ENCODE results near the gene KIFBP. TPM values are rescaled to one million over a fixed set of nuclear protein-coding genes. Genes with fewer than 3 reads are reported as not detected.
A peak's percentile ranks its signal among the peaks of the same experiment; 100 is the strongest.

KIFBP gene
- polyA plus RNA-seq, 3 donors from 2014 or later: 1.7 to 4.3 (median 2.8) TPM

DNA sequence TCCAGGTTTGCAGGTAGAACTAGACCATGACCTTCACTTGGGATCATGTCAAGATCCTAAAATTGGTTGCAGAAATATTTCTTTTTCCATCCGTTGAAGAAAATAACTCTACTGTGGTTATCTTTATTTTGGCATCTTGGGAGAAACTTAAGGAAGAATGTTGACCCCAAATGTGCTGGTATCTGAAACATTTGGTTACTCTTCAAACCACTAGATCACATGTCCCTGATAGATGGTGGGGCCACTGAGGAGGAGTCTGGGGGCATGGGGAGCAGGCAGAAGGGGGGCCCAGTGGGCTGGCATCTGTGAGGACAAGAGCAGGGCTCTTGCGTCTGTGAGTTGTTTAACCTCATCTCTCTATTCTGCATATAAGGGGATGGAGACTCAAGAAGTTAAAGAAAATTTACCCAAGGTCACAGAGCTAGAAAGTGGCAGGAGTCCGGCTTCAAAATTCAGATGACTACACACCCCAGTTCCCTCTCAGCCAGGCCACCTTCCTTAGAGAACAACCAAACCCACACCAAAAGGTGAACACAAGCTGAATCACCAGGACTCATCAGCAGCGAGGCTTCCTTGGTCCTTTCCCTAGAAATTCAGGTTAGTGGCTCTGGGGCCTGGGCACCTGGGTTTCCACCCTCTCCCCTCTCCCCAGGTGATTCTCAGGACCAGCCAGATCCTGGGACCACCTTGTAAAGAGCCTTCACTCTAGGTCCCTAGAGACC is 58.7 kb downstream of the KIFBP start:
- peak overlapping the region; percentile 94 to 100 (median 100) for H3K27ac Mint-ChIP-seq
- H3K4me1 Mint-ChIP-seq: peaks cover 78% of the 10 kb centered on the region in 2 donors
- DNase-seq: no peak
- H3K36me3 Mint-ChIP-seq: no peaks in the 10 kb centered on the region
- H3K27me3 Mint-ChIP-seq (ENCODE audit: low read depth in 3 of 3): peaks cover 5 to 12% (median 6%) of the 10 kb centered on the region in 3 donors
- H3K4me3 Mint-ChIP-seq: peak overlapping the region; percentile 2 to 69 (median 44)
- H3K9me3 Mint-ChIP-seq: no peaks in the 10 kb centered on the region

DNA sequence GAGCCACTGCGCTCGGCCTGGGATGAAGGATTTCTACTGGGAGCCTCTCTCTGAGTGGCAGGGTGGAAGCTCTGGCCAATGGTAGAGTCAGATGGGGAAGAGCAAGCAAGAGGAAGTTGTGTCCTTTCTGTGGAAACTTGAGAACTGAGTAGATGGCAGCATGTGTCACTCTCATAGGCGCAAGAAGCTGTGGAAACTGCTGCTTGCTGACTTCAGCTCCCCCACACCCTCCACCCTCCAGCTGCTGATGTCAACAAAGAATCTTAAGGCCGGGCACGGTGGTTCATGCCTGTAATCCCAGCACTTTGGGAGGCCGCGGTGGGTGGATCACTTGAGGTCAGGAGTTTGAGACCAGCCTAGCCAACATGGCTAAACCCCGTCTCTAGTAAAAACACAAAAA is 59.5 kb downstream of the KIFBP start:
- no peaks in the 10 kb centered on the region for H3K9me3 Mint-ChIP-seq
- H3K4me3 Mint-ChIP-seq: peak overlapping the region; percentile 26 to 72 (median 63)
- peaks cover 5 to 12% (median 6%) of the 10 kb centered on the region in 3 donors for H3K27me3 Mint-ChIP-seq (ENCODE audit: low read depth in 3 of 3)
- DNase-seq: peak; percentile 34 to 63 (median 54)
- H3K36me3 Mint-ChIP-seq: no peaks in the 10 kb centered on the region
- peaks cover 84 to 87% of the 10 kb centered on the region in 2 donors for H3K4me1 Mint-ChIP-seq
- peak overlapping the region; percentile 94 to 100 (median 100) for H3K27ac Mint-ChIP-seq

DNA sequence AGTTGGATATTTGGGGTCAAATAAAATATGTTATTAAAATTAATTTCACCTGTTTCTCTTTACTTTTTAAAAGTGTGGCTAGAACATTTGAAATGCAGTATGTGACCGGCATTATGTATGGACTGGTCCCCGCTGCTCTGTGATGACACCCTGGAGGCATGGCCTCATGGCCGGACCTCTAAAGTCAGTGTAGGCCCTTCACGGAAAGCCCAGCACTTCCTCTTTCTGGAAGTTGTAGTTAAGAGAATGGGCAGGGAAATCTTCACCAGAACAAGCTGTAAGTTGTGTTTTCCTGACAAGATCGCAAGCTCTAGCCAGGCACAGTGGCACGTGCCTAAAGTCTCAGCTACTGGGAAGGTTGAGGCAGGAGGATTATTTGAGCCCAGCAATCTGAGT is 61.0 kb downstream of the KIFBP start:
- DNase-seq: no peak
- no peaks in the 10 kb centered on the region for H3K36me3 Mint-ChIP-seq
- no peaks in the 10 kb centered on the region for H3K9me3 Mint-ChIP-seq
- H3K4me1 Mint-ChIP-seq: peaks cover 77 to 82% of the 10 kb centered on the region in 2 donors
- H3K4me3 Mint-ChIP-seq: peak overlapping the region in 1 of 5 donors; percentile 35
- peak overlapping the region in 5 of 6 donors; percentile 25 to 100 (median 79) for H3K27ac Mint-ChIP-seq
- H3K27me3 Mint-ChIP-seq (ENCODE audit: low read depth in 3 of 3): peaks cover 3 to 13% (median 6%) of the 10 kb centered on the region in 3 donors

DNA sequence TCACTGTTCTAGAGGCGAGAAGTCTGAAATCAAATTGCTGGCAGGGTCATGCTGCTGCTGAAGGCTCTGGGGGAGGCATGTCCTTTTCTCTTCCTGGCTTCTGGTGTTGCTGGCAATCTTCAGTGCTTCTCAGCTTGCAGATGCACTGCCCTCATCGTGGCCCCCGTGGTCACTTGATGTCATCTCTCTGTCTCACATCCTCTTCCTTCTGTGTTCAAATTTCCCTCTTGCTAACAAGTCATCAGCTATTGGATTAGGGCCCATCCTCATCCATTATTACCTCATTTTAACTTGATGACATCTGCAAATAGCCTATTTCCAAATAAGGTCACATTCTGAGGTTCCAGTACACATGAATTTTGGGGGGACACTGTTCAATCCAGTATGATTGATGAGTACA is 62.7 kb downstream of the KIFBP start:
- DNase-seq: peak; percentile 31 to 42 (median 32)
- peaks cover 5 to 11% (median 6%) of the 10 kb centered on the region in 3 donors for H3K27me3 Mint-ChIP-seq (ENCODE audit: low read depth in 3 of 3)
- H3K4me3 Mint-ChIP-seq: peak overlapping the region; percentile 2 to 39 (median 18)
- peak overlapping the region in 5 of 6 donors; percentile 4 to 90 (median 78) for H3K27ac Mint-ChIP-seq
- H3K36me3 Mint-ChIP-seq: no peaks in the 10 kb centered on the region
- H3K4me1 Mint-ChIP-seq: peaks cover 75 to 82% of the 10 kb centered on the region in 2 donors
- H3K9me3 Mint-ChIP-seq: no peaks in the 10 kb centered on the region

DNA sequence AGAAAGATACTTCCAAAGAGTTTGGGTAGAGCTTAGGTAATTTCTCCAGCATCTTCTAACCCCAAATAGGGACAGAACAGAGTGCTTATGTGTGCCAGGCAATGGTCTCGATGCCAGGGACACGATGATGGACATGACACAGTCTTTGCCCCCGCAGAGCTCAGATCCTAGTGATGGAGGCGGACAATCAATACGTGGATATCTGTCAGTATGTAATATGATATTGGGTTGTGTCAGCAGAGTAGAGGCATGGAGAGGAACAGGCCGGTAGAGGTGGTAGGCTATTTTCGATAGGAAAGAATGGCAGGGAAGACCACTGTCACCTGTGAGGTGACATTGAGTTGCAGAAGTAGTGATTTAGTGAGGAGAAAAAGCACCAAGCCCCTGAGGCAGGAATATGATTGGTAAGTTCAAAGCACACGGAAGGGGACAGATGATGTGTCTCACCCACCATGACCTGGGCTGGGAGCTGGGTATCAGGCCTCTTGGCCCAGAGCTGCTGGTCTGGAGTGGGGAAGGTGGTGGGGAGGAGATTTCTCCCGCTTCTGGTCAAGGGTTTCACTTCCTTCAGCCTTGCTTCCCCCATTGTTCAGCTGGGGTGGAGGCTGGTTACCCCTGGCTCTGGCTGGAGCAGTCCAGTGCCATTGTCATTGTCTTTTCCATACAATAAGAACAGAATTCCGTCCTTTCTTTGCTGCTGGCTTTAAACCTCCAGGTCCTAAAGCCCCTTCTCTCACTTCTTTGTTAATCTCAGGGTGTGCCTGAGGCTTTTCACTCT is 63.3 kb downstream of the KIFBP start:
- H3K9me3 Mint-ChIP-seq: no peaks in the 10 kb centered on the region
- peaks cover 75 to 82% of the 10 kb centered on the region in 2 donors for H3K4me1 Mint-ChIP-seq
- no peak for DNase-seq
- H3K36me3 Mint-ChIP-seq: no peaks in the 10 kb centered on the region
- peaks cover 5 to 11% (median 8%) of the 10 kb centered on the region in 3 donors for H3K27me3 Mint-ChIP-seq (ENCODE audit: low read depth in 3 of 3)
- H3K4me3 Mint-ChIP-seq: peak overlapping the region in 2 of 5 donors; percentile 2
- peak overlapping the region in 5 of 6 donors; percentile 14 to 90 (median 78) for H3K27ac Mint-ChIP-seq

DNA sequence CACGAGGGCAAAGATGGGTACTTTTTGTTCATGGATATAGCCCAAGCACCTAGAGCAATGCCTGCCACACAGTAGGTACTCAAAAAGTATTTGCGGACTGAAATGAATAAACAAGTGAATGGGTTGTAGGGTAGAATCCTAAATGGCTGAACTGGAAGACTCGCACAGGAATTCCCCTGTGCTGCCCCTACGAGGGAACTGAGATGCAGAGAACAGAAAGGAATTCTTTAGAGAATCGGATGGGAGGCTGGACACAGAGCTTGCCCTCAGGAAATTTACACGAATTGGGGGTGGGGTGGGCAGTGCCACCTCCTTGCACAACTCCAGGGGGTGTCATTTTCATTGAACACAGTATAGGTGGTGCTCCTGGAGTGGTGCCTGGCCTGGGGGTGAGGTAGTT is 64.1 kb downstream of the KIFBP start:
- no peaks in the 10 kb centered on the region for H3K9me3 Mint-ChIP-seq
- H3K27ac Mint-ChIP-seq: peak overlapping the region; percentile 8 to 74 (median 39)
- no peak overlapping the region for H3K4me3 Mint-ChIP-seq
- peaks cover 75 to 82% of the 10 kb centered on the region in 2 donors for H3K4me1 Mint-ChIP-seq
- peaks cover 5 to 14% (median 11%) of the 10 kb centered on the region in 3 donors for H3K27me3 Mint-ChIP-seq (ENCODE audit: low read depth in 3 of 3)
- H3K36me3 Mint-ChIP-seq: no peaks in the 10 kb centered on the region
- no peak for DNase-seq

DNA sequence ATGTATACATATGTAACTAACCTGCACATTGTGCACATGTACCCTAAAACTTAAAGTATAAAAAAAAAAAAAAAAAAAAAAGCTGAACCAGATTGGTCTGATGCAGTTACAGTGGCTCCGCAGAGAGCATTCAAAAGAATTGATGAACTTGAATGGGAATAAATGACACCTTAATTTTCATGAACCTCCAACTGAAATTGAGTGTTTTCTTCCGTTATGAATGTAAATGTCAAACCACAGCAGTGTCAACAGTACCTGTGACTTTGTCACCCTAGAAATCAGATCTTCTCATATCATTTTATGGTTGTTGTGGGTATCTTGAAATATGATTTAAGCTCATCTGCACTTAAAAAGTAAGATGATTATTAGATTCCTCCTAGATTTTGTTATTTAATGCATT is 66.6 kb downstream of the KIFBP start:
- H3K36me3 Mint-ChIP-seq: no peaks in the 10 kb centered on the region
- peak overlapping the region; percentile 81 to 88 (median 87) for H3K4me3 Mint-ChIP-seq
- peak overlapping the region; percentile 88 to 98 (median 96) for H3K27ac Mint-ChIP-seq
- no peaks in the 10 kb centered on the region for H3K9me3 Mint-ChIP-seq
- peaks cover 5 to 12% (median 9%) of the 10 kb centered on the region in 3 donors for H3K27me3 Mint-ChIP-seq (ENCODE audit: low read depth in 3 of 3)
- DNase-seq: peak; percentile 54 to 63 (median 62)
- peaks cover 62 to 69% of the 10 kb centered on the region in 2 donors for H3K4me1 Mint-ChIP-seq

DNA sequence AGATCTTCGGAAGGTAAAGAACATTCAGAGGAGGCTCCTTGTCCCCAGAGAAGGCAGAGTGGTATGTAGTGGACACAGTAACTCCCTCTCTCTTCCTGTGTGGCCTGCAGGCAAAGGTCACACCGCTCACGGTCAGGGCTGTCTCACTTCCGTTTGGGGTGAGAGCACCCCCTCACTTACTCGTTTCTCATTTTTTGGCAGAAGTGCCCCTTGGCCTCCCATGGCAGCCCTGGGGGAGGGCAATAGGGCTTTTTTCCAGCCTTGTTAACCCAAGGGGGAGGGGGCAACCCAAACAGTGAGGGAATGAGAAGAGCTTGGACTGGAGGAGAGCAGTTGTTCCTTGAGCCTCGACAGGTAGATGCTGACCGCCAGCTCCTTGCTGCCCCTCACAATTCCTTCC is 67.5 kb downstream of the KIFBP start:
- H3K4me3 Mint-ChIP-seq: peak overlapping the region; percentile 81 to 88 (median 87)
- H3K9me3 Mint-ChIP-seq: no peaks in the 10 kb centered on the region
- H3K4me1 Mint-ChIP-seq: peaks cover 64 to 70% of the 10 kb centered on the region in 2 donors
- H3K27ac Mint-ChIP-seq: peak overlapping the region; percentile 88 to 98 (median 96)
- DNase-seq: peak; percentile 37 to 47 (median 44)
- peaks cover 5 to 12% (median 9%) of the 10 kb centered on the region in 3 donors for H3K27me3 Mint-ChIP-seq (ENCODE audit: low read depth in 3 of 3)
- no peaks in the 10 kb centered on the region for H3K36me3 Mint-ChIP-seq

DNA sequence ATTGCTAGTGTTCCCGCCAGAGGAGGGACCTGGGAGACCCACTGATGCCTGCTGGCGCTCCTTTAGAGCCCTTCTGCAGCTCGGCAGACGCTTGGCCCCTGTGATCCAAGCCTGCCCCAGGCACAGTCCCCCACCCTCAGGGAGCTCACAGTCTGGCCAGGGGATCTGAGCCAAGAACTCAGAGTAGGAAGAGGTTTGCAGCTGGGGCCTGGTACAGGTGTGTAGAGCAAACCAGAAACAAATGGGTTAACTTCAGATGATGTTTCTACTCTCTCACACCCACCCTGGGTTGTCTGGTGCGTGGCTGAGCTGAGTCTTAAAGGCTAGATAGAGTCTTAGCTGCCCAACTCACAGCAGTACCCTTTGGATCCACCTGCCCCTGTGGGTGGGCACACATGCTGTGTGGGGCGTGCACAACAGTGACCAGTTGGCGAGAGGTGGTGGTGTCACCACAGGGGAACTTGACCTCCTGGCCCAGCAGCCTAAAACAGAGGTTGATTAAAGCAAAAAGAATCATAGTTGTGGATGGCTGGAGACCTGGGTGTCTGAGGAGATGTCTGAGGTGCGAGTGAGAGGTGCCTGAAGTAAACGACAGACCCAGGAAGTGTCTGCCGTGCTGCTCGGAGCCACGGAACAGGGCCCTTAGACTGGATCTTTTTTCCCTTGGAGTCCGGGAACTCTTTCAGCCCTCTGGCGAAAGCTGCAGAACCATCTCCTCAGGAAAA is 68.1 kb downstream of the KIFBP start:
- H3K4me1 Mint-ChIP-seq: peaks cover 64 to 70% of the 10 kb centered on the region in 2 donors
- no peaks in the 10 kb centered on the region for H3K9me3 Mint-ChIP-seq
- H3K4me3 Mint-ChIP-seq: peak overlapping the region; percentile 81 to 88 (median 87)
- H3K27ac Mint-ChIP-seq: peak overlapping the region; percentile 88 to 98 (median 96)
- peak in 2 of 3 donors; percentile 22 to 33 for DNase-seq
- no peaks in the 10 kb centered on the region for H3K36me3 Mint-ChIP-seq
- peaks cover 5 to 12% (median 7%) of the 10 kb centered on the region in 3 donors for H3K27me3 Mint-ChIP-seq (ENCODE audit: low read depth in 3 of 3)

DNA sequence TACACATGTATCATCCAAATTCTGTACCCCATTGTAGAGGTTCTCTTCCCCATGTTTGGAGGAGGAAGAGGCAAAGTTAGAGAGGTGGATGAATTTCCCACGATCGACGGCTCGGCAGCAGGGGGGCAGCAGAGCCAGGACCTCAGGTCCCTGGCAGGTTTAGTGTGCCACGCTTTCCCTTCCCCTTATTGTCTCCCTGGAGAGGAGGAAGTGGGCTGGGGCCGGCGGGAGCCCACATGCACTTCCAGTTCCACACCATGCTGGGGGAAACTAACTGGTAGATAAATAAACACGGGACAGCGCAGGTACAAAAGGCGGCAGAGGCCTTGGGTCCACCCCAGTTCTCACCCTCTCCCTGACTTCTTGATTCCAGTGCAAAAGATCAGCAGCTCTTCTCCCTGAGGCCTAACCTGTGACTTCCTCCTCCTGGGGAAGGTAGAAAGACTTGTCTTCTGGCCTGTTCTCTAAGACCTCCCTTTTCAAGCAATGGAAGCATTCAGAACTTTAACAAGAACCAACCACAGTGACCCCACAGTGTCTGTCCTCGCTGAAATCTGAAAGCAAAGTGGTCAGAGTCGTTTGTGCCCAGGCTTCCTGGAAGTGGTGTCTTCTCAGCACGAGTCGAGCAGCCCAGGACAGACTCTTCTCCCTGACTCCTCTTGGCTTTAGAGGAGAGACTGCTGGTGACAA is 68.8 kb downstream of the KIFBP start:
- H3K9me3 Mint-ChIP-seq: no peaks in the 10 kb centered on the region
- peaks cover 6 to 12% (median 7%) of the 10 kb centered on the region in 3 donors for H3K27me3 Mint-ChIP-seq (ENCODE audit: low read depth in 3 of 3)
- H3K27ac Mint-ChIP-seq: peak overlapping the region; percentile 88 to 98 (median 96)
- peak; percentile 65 to 69 (median 68) for DNase-seq
- peak overlapping the region; percentile 81 to 88 (median 87) for H3K4me3 Mint-ChIP-seq
- no peaks in the 10 kb centered on the region for H3K36me3 Mint-ChIP-seq
- H3K4me1 Mint-ChIP-seq: peaks cover 66 to 71% of the 10 kb centered on the region in 2 donors

DNA sequence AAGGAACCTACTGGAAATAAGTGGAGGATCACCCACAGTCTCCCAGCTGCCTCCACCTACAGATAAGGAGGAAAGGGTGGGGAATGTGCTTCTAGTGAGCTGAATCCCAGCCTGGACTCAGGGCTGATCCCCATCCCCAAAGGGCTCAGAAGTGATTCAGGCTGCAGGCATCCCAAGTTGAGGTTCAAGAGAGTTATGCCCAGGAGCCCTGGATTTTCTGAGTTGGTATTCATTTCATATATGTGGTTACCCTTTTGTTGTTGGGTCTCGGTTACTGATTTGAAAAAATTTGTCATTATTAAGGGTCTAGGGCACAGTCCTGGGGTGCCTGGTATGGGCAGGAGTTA is 69.3 kb downstream of the KIFBP start:
- Mint-ChIP-seq H3K27ac (peak overlapping the region; percentile 88 to 98 (median 96)), H3K27me3 (ENCODE audit: low read depth in 3 of 3) (peaks cover 6 to 12% (median 7%) of the 10 kb centered on the region in 3 donors), H3K9me3 (no peaks in the 10 kb centered on the region), H3K36me3 (no peaks in the 10 kb centered on the region), H3K4me1 (peaks cover 61 to 71% of the 10 kb centered on the region in 2 donors), H3K4me3 (peak overlapping the region; percentile 81 to 88 (median 87))
- no peak for DNase-seq

DNA sequence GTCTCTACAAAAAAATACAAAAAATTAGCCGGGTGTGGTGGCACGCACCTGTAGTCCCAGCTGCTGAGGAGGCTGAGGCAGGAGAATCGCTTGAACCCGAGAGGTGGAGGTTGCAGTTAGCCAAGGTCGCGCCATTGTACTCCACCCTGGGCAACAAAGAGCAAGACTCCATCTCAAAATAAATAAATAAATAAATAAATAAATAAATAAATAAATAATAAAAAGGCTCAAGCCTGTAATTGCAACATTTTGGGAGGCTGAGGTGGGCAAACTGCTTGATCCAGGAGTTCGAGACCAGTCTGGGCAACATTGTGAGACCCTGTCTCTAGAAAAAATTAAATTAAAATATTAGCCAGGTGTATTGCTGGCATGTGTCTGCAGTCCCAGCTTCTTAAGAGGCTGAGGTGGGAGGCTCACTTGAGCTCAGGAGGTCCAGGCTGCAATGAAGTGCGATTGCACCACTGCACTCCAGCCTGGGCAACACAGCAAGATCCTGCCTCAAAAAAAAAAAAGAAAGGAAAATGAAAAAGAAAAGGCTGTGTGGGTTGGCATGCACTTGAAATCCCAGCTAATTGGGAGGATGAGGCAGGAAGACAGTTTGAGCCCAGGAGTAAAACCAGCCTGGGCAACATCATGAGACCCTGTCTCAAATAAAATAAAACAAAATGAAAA is 71.7 kb downstream of the KIFBP start:
- peak overlapping the region in 2 of 6 donors; percentile 1 to 40 for H3K27ac Mint-ChIP-seq

More for the DNA sequence above, 71.7 kb downstream of the KIFBP start:
- no peak for DNase-seq
- Mint-ChIP-seq H3K9me3 (no peaks in the 10 kb centered on the region), H3K4me3 (no peak overlapping the region), H3K36me3 (no peaks in the 10 kb centered on the region), H3K27me3 (ENCODE audit: low read depth in 3 of 3) (peaks cover 2 to 8% (median 5%) of the 10 kb centered on the region in 3 donors), H3K4me1 (peaks cover 49 to 60% of the 10 kb centered on the region in 2 donors)
